CD14-positive monocyte (primary cell): ENCODE results near the gene SMIM33. TPM values are rescaled to one million over a fixed set of nuclear protein-coding genes. Genes with fewer than 3 reads are reported as not detected.

ENCODE experiments used
- DNase-seq, 3 donors: peaks; one replicate each; pipeline ENCODE4 v3.0.0-alpha.2; 2011 to 2022
- H2AFZ ChIP-seq: 2 replicates; pipeline ENCODE4 v1.6.0; 2012; ENCODE audit warnings: mild to moderate bottlenecking, low read depth, low read length, inconsistent platforms; ENCODE audit not compliant: insufficient read depth, poor library complexity, severe bottlenecking
- H3K27ac ChIP-seq, 2 donors: 1 replicate in 1 of 2; 2 replicates in 1 of 2; pipeline ENCODE4 v1.5.1; 2012 to 2013; ENCODE audit warnings: low read length in 2 of 2, control low read depth in 1 of 2, inconsistent platforms in 1 of 2, low read depth in 1 of 2, mild to moderate bottlenecking in 1 of 2
- H3K27me3 ChIP-seq, 2 donors: one replicate each; pipeline versions ENCODE4 v1.6.0 to v1.6.1; 2011 to 2013; ENCODE audit warnings: low read length in 2 of 2; ENCODE audit not compliant: control insufficient read depth in 2 of 2, insufficient read depth in 2 of 2
- H3K36me3 ChIP-seq, 2 donors: replicated peaks in 1 of 2; 1 replicate in 1 of 2; 2 replicates in 1 of 2; pipeline versions ENCODE4 v1.5.1 to v1.6.1; 2012 to 2013; ENCODE audit warnings: low read length in 2 of 2, control low read depth in 1 of 2, inconsistent platforms in 1 of 2, mild to moderate bottlenecking in 1 of 2; ENCODE audit not compliant: insufficient read depth in 2 of 2, control insufficient read depth in 1 of 2
- H3K4me1 ChIP-seq, 2 donors: 1 replicate in 1 of 2; 2 replicates in 1 of 2; pipeline versions ENCODE4 v1.5.1 to v1.6.1; 2012 to 2013; ENCODE audit warnings: low read length in 2 of 2, control low read depth in 1 of 2, inconsistent platforms in 1 of 2, mild to moderate bottlenecking in 1 of 2, moderate library complexity in 1 of 2; ENCODE audit not compliant: insufficient read depth in 2 of 2, control insufficient read depth in 1 of 2
- H3K4me2 ChIP-seq: replicated peaks from 2 replicates; pipeline ENCODE3; 2012; ENCODE audit warnings: low read length, moderate library complexity, mild to moderate bottlenecking; ENCODE audit not compliant: poor library complexity, severe bottlenecking; ENCODE audit errors: extremely low read depth
- H3K4me3 ChIP-seq, 3 experiments: fragments of 200-600 bp in 1 of 3; sonication (generic) in 1 of 3; replicated peaks in 1 of 3; 1 replicate in 2 of 3; 2 replicates in 1 of 3; pipeline ENCODE4 v1.5.1; 2011 to 2013; ENCODE audit warnings: low read length in 3 of 3, mild to moderate bottlenecking in 3 of 3, control low read depth in 2 of 3, low read depth in 2 of 3, inconsistent platforms in 1 of 3, moderate library complexity in 1 of 3
- H3K79me2 ChIP-seq: 2 replicates; pipeline ENCODE4 v1.6.0; 2012; ENCODE audit warnings: mild to moderate bottlenecking, control low read depth, inconsistent platforms, low read length, moderate library complexity; ENCODE audit not compliant: insufficient read depth
- H3K9ac ChIP-seq: 2 replicates; pipeline ENCODE4 v1.6.0; 2017; ENCODE audit warnings: low read length, mild to moderate bottlenecking; ENCODE audit not compliant: insufficient read depth, poor library complexity, severe bottlenecking
- H3K9me3 ChIP-seq, 2 donors: replicated peaks in 1 of 2; 1 replicate in 1 of 2; 2 replicates in 1 of 2; pipeline versions ENCODE4 v1.5.1 to v1.6.1; 2012 to 2013; ENCODE audit warnings: low read length in 2 of 2, control low read depth in 1 of 2; ENCODE audit not compliant: control insufficient read depth in 1 of 2, insufficient read depth in 1 of 2
- H4K20me1 ChIP-seq: 2 replicates; pipeline ENCODE4 v1.6.0; 2012; ENCODE audit warnings: mild to moderate bottlenecking, low read length, control low read depth, moderate library complexity; ENCODE audit not compliant: insufficient read depth
- H3K27ac Mint-ChIP-seq, 7 donors: one replicate each; pipeline ENCODE4 v1.8.0; 2020; ENCODE audit warnings: mild to moderate bottlenecking in 7 of 7, mixed read lengths in 7 of 7, moderate library complexity in 6 of 7, inconsistent platforms in 2 of 7
- H3K27me3 Mint-ChIP-seq, 3 donors: one replicate each; pipeline ENCODE4 v1.8.0; 2021 to 2022; ENCODE audit warnings: low read depth in 3 of 3, mild to moderate bottlenecking in 3 of 3, mixed read lengths in 3 of 3, moderate library complexity in 3 of 3, inconsistent platforms in 1 of 3
- H3K36me3 Mint-ChIP-seq, 2 donors: one replicate each; pipeline ENCODE4 v1.8.0; 2020; ENCODE audit warnings: mixed read lengths in 2 of 2, inconsistent platforms in 1 of 2, mild to moderate bottlenecking in 1 of 2
- H3K4me1 Mint-ChIP-seq: one replicate; pipeline ENCODE4 v1.8.0; 2020; ENCODE audit warnings: mild to moderate bottlenecking, mixed read lengths
- H3K4me3 Mint-ChIP-seq, 2 donors: one replicate each; pipeline ENCODE4 v1.8.0; 2020; ENCODE audit warnings: mild to moderate bottlenecking in 2 of 2, mixed read lengths in 2 of 2, moderate library complexity in 1 of 2
- H3K9me3 Mint-ChIP-seq, 7 donors: one replicate each; pipeline ENCODE4 v1.8.0; 2020 to 2022; ENCODE audit warnings: mixed read lengths in 7 of 7, mild to moderate bottlenecking in 6 of 7, moderate library complexity in 6 of 7, inconsistent platforms in 2 of 7
- WGBS: methylation state at CpG from one replicate; pipeline ENCODE4 v1.1.5; 2013; ENCODE audit warnings: missing lambda C conversion rate; ENCODE audit not compliant: insufficient coverage; 5-methylcytosine and 5-hydroxymethylcytosine counted together
- intact Hi-C, 2 donors: fragments of 100-400 bp; cut with micrococcal nuclease; formaldehyde crosslinking; loops; one replicate each; pipeline versions ENCODE4 v1.15.0 to v1.15.1; 2023
- polyA plus RNA-seq, 3 donors: library from polyadenylated mRNA; depleted of rRNA in 1 of 3; unstranded in 2 of 3; stranded (reverse) in 1 of 3; fragments of 300-500 nt in 2 of 3; fragments of >200 nt in 1 of 3; fragmentation: Illumina TruSeq in 2 of 3; gene quantifications; 1 replicate in 2 of 3; 2 replicates in 1 of 3; pipeline ENCODE4 v1.2.3, GENCODE V29; 2012 to 2021
- TF ChIP-seq, protein P1 (sequence below): fragments of 200-600 bp; IDR thresholded peaks from one replicate; pipeline ENCODE4 v1.8.0; 2022; ENCODE audit warnings: antibody characterized with exemption, mild to moderate bottlenecking

SMIM33 gene
- polyA plus RNA-seq, 3 donors = not detected

DNA sequence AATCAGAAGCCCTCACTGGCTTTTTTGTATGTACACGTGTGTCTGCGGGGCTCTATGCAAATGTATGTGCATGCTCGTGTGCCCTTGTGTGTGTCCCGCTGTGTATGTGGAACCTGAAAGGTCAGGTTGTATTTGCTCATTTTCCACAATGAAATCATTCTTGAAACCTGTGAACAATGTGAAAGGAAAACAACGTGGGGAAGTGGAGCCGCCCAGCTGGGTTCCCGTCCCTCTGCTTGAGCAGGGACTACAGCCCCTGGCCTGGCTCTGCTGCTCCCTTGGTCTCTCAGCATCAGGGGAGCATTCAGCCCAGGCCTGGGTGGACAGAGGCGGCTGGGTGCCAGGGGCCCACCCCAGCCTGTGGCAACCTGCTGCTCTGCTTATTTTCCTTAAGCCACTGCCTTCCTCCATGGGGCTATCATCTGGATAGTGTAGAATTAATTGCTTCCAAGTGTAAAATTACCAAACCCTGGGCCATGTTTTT, 11.3 kb upstream of the SMIM33 start:
- no peak overlapping the region for H3K4me3 ChIP-seq
- no peak overlapping the region for H3K4me2 ChIP-seq
- intact Hi-C loops = no loop called here
- TF ChIP-seq, protein P1, sequence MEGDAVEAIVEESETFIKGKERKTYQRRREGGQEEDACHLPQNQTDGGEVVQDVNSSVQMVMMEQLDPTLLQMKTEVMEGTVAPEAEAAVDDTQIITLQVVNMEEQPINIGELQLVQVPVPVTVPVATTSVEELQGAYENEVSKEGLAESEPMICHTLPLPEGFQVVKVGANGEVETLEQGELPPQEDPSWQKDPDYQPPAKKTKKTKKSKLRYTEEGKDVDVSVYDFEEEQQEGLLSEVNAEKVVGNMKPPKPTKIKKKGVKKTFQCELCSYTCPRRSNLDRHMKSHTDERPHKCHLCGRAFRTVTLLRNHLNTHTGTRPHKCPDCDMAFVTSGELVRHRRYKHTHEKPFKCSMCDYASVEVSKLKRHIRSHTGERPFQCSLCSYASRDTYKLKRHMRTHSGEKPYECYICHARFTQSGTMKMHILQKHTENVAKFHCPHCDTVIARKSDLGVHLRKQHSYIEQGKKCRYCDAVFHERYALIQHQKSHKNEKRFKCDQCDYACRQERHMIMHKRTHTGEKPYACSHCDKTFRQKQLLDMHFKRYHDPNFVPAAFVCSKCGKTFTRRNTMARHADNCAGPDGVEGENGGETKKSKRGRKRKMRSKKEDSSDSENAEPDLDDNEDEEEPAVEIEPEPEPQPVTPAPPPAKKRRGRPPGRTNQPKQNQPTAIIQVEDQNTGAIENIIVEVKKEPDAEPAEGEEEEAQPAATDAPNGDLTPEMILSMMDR = no peak
- no peak overlapping the region for H3K27ac Mint-ChIP-seq
- H3K79me2 ChIP-seq = no peaks in the 10 kb centered on the region
- H3K36me3 ChIP-seq = no peaks in the 10 kb centered on the region
- no peaks in the 10 kb centered on the region for H4K20me1 ChIP-seq
- peaks cover 15% of the 10 kb centered on the region for H3K4me1 Mint-ChIP-seq
- no peaks in the 10 kb centered on the region for H3K9me3 Mint-ChIP-seq
- no peak overlapping the region for H3K4me3 Mint-ChIP-seq
- no peak overlapping the region for H2AFZ ChIP-seq
- DNase-seq = no peak
- no peaks in the 10 kb centered on the region for H3K36me3 Mint-ChIP-seq
- no peaks in the 10 kb centered on the region for H3K27me3 ChIP-seq
- H3K4me1 ChIP-seq = peaks cover 3 to 7% of the 10 kb centered on the region in 2 donors
- H3K9me3 ChIP-seq = no peaks in the 10 kb centered on the region
- H3K9ac ChIP-seq = no peak overlapping the region
- H3K27me3 Mint-ChIP-seq = peaks cover 0 to 4% (median 3%) of the 10 kb centered on the region in 3 donors
- H3K27ac ChIP-seq = no peak overlapping the region
- WGBS = 91% methylated on average over 7 of the region's 8 CpGs

DNA sequence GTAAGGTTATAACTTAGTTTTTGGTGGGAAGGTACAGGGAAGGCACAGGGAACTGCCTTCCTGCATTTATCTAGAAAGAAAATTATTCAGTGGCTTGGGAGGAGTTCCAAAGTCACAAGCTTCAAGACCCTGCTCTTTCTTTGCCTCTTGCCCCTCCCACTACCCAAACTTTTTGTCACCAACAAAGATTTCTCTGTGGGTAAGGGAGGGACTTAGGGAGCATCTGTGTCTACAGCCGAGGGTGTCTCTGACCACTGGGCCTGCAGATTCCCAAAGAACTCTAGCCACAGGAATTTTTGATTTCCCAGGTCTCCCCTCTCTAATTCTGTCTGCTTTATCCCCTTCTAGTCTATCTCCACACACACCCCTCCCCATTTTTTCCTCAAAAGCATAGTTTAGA, 10.3 kb upstream of the SMIM33 start:
- Histone ChIP-seq H3K36me3 (no peaks in the 10 kb centered on the region), H3K9me3 (no peaks in the 10 kb centered on the region), H3K4me2 (no peak overlapping the region), H2AFZ (no peak overlapping the region), H3K27me3 (no peaks in the 10 kb centered on the region), H3K4me1 (peaks cover 3 to 7% of the 10 kb centered on the region in 2 donors), H3K79me2 (no peaks in the 10 kb centered on the region), H3K27ac (no peak overlapping the region), H3K4me3 (no peak overlapping the region), H3K9ac (no peak overlapping the region), H4K20me1 (no peaks in the 10 kb centered on the region)
- H3K4me3 Mint-ChIP-seq = no peak overlapping the region
- intact Hi-C loops = no loop called here
- WGBS = no CpG with 5 or more reads among the region's 1 CpG
- H3K27me3 Mint-ChIP-seq = peaks cover 0 to 4% (median 3%) of the 10 kb centered on the region in 3 donors
- no peak overlapping the region for H3K27ac Mint-ChIP-seq
- H3K9me3 Mint-ChIP-seq = peaks cover 0 to 2% (median 0%) of the 10 kb centered on the region in 7 donors
- TF ChIP-seq, protein P1 = no peak
- DNase-seq = no peak
- H3K36me3 Mint-ChIP-seq = no peaks in the 10 kb centered on the region
- H3K4me1 Mint-ChIP-seq = peaks cover 13% of the 10 kb centered on the region
